NCI-H510A treated with DMSO at 0.1 percent for 48 hours (cell line): ENCODE measurements around the gene KLHL29.
A peak's percentile ranks its signal among the peaks of the same experiment; 100 is the strongest.
"Not testable (repeated sequence)": the region's sequence is repeated elsewhere in the genome, so short reads cannot be mapped to it uniquely, and the experiment has no call there.

Experiments used
- DNase-seq: peaks from one replicate; lab custom pipeline; 2025; lab: John Stamatoyannopoulos, UW

KLHL29 gene

DNA sequence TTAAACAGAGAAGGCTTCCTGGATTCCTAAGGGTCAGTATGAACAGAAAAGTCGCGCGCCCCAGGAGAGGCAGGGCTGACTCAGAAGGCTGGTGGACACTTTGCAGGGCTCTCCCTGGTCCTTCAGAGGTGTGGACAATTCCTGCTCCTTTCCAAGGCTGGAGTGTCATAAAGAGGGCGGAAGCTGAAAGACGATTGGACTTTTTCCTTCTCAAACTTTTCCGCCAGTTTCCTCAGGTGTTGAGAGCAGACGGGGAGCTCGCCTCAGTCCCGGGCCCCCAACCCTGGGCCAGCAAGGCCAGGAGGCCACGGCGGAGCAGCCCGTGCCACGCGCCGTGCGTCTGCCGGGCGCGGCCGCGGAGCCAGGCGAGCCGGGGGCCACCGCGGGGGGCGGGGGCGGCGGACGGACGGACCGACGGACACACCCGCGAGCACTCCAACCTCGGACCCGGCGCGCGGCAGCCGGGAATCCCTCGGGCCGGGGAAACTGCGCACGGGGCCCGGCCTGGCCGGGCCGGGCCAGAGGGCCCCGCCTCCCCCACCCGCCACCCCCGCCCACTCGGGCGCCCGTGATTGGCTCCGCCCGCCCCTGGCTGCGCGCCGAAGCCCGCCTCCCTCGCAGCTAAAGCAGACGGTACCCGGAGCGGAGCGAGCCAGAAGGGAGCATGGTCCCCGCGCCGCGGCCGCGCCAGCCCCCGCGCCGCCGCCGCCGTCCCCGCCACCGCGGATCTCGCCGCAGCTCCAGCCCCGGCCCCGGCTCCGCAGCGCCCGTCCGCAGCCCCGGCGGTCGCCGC is at the start of gene KLHL29:
Gene KLHL29, plus strand, starts transcription at position 629 of the 793 bp plus-strand sequence. CDS start 177,018 bp downstream, outside the sequence.
- DNase-seq: peak; percentile 66

GRCh38 chr2:23335550-23335949 is 49.4 kb upstream of the KLHL29 start:
- no peak for DNase-seq

GRCh38 chr2:23342075-23342474 is 42.9 kb upstream of the KLHL29 start:
- DNase-seq: no peak

DNA sequence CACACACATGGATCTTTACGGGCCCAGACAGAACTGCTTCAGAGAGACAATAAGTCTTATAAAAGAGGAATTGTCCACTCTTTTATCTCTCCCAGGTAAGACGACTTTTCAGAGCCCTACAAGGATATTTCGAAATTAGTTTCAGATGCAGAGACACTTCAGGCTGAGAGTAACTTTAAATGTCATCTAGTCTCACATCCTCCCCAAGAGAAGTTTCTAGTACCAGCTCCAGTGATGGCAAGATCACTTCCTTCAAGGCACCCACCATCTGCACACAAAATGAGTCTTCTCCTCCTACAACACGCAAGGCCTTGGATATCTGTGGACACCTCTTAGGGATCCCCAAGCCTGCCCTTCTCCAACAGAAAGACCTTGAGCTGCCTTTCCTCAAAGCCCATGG is 39.0 kb upstream of the KLHL29 start:
- no peak for DNase-seq

- DNase-seq: no peak
Observed at GRCh38 chr2:23346781-23347180, 38.2 kb upstream of the KLHL29 start.

- no peak for DNase-seq
Observed at GRCh38 chr2:23347471-23348092, 37.4 kb upstream of the KLHL29 start.

- DNase-seq: not testable (repeated sequence)
Observed at GRCh38 chr2:23348093-23348481, 36.9 kb upstream of the KLHL29 start.

DNA sequence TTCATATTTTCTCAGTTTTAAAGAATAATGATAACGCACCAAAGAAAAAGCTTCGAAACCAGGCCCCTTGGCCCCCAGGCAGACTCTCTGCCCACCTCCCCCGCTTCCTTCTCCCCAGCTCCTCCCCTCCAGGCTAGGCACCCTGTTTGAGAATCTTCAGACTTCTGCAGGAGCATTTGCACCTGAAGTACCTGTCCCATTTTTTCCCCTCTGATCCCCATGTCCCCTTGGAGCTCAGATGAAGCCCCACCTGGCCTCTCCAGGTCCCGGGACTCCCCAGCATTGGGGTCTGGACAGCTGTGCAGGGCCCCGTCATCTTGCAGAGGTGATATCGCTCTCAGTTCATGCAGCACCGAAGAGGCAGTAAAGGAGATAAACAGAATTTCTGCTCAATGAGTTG is 35.5 kb upstream of the KLHL29 start:
- no peak for DNase-seq

GRCh38 chr2:23350041-23350791 is 34.8 kb upstream of the KLHL29 start:
- no peak for DNase-seq

- no peak for DNase-seq
Observed at GRCh38 chr2:23350792-23351355, 34.1 kb upstream of the KLHL29 start.

DNA sequence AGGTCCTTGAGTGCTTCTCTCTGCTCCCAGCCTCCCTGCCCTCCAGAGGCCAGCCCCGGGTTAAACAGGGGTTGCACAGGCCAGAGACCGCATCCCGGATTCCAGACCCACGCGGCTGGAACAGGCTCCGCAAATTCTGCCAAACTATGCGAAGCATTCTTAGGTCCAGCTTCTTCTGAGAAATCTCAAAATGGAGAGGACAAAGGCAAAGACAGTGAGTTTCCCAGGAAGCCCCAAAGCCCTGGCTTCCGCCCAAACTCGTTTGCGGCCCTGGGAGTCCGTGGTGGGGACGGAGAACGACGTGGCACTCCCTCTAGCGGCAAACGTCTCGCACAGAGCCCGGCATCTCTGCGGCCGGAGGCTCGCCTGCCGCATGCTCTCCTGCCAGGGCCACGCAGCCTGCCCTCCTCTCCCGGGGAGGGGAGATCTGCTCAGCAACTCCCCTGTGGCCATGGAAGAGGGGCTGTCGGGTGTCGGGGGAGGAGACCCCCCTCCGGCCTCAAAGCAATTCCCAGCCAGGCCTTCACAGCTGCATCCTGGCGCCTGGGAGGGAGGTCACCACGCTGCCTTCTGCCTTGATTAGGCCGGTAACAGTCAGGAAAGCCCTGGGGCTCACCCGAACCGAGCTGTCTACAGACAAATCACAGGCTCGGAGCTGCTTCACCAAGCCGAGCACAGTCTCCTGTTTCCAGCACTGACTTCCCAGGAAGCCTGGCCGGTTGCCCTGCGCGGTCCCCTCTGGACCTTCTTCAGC is 33.4 kb upstream of the KLHL29 start:
- peak; percentile 49 for DNase-seq

DNA sequence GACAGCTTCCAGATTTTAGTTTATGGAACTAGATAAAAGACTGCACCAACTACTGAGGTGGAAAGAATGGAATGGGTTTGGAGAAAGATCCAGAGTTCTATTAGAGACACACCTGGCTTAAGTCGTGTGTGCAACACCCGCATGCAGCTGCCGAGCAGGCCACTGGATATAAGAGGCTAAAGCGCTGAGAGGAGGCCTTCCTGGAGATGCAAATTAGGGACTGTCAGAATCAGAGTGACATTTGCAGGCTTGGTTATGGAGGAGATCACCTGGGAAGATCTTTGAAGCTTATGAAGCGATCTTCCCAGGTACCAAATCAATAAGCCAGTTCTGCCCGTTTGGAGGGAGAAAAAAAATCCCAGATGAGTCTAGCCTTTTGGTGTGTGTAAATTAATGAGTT is 30.4 kb upstream of the KLHL29 start:
- DNase-seq: no peak

GRCh38 chr2:23355001-23355400 is 30.0 kb upstream of the KLHL29 start:
- DNase-seq: no peak

DNA sequence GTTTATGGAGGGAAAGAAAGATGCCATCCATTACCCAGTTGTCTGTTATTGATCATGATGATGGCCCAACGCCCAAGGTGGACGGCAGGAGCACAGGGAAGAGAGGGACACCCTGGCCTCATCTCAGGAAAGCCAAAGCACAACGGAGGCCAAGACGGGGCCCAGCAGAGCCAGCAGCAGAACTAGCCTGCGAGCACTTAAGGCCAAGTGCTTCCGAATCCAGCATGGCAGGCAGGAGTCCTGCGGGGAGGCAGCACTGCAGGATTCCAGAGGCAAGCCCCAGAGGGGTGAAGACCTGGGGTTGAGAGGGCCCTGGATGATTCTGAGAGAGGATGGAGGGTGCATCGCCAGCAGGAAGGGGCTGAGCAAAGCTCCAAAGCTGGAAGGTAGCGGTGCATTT is 28.3 kb upstream of the KLHL29 start:
- DNase-seq: no peak

DNA sequence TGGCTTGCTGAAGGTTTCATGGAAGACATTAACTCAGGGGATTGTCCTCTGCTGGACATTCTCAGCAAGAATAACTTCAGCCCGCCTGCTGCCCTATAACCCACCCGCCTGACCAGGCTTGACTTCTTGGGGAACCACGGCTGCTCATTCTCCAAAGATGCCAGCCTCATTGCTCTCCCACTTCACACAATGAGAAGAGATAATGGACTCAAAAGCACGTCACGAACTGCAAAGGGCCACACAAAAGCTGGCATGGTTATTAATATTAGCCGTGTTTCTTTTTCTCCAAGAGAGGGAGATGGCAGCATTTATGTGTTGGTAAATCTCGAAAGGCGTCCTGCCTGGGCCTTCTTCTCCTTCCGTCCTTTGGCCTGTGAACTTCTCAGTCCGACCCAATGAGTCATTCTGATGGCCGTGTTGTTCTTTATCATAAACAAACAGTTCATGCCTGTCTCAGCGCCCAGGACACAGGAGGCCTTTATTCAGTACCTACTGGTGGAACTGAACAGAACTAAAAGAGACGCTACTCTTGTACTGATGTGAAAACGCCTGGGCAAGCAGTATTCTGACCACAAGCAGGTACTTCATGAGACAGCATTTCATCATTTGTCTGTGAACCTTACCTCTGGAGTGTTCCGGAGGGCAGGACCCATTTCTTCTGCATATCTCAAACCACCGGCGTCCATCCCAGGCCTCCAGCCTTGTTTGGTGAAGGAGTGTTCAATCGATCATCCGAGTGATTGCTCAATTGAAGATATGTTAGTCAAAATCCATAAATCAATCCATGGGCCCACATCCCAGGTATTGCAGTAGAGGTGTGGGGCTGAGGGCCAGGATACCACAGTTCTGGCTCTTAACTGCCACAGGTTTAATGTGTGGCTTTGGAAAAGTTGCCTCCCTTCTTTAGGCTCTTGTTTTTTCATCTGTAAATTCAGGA is 25.1 kb upstream of the KLHL29 start:
- DNase-seq: no peak

DNA sequence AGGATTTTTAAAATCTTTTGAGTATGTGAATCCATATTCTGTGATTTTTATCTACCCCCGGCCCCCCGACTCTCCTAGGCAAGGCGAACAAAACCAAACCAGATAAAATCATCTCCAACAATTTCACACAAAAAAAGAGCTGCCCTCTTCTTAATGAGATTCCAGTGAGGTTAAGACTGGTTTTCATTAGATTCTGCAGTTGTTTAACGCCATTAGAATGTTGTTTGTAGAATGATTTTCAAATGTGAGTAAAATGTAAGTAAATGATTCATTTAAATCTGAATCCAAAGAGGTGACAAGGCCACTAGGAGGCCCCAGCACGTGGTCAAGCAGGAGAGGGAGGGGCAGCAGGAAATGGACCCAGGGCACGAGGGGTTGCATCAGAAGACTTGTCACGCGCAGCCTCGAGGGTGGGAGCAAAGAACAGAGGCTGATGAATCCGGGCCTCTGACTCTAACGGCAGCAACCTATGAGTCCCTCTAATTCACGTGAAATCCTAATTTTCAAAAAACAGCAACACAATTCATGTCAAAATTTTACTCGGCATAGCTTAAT is 24.3 kb upstream of the KLHL29 start:
- no peak for DNase-seq

- DNase-seq: no peak
Observed at GRCh38 chr2:23361152-23361551, 23.8 kb upstream of the KLHL29 start.

DNA sequence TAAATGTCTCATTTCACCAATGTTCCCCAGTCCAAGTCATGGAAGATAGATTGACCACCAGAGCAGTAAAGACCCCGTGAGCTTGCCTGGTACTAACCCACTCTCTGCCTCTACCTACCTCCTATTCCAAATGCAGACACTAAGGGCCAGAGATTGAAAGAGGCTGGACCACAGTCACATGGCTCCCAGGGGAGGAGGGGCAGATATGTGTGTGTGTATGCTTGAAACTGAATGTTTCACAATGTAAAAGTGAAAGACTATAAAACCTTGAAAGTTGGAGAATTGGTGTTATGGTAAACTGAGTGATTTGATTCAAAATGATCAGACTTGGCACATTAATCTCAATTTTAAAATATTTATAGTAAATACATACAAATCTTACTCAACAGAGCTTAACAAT is 21.7 kb upstream of the KLHL29 start:
- no peak for DNase-seq

DNA sequence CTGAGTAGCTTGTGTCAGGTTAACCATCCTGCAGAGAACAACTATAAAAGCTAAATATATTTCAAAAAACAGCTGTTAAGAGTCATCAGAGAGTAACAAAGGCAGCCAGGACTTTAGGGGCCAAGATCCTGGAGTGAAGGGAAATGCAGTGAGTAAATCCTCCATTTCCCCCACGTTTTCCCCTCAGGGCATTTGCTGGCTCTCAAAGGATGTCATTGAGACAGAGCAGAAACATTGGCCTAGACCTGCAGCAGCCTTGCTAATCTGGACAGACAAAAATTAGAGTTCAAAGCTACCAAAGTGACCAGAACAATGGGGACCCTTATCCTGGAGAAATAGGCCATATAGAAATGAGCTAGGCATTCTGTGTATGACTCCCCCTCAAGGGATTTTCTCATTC is 21.1 kb upstream of the KLHL29 start:
- DNase-seq: no peak

DNA sequence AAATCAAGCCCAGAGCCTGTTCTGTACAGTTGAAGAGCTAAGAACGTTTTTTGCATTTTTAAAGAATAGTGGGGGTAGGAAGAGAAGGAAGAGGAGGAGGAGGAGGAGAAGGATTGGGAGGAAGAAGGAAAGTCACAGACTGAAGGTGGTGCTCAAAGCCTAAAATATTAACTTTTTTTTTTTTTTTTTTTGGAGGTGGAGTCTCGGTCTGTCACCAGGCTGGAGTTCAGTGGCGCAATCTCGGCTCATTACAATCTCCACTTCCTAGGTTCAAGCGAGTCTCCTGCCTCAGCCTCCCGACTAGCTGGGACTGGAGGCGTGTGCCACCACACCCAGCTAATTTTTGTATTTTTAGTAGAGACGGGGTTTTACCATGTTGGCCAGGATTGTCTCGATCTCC is 18.3 kb upstream of the KLHL29 start:
- no peak for DNase-seq
